Mucosa of descending colon (tissue), 3 donors: ENCODE measurements around the gene STC2. TPM values are rescaled to one million over a fixed set of nuclear protein-coding genes. Genes with fewer than 3 reads are reported as not detected.

Source experiments
- ATAC-seq: fragments of 200-7000 bp; cut with Tn5 transposase; one replicate; pipeline ENCODE4 v1.9.1; 2020; ENCODE audit warnings: mild to moderate bottlenecking, moderate library complexity
- DNase-seq, 3 donors: peaks; one replicate each; pipeline ENCODE4 v3.0.0-alpha.2; 2020
- H3K36me3 ChIP-seq: fragments of 200-600 bp; one replicate; pipeline ENCODE4 v1.8.0; 2021; ENCODE audit warnings: low read depth, mild to moderate bottlenecking
- H3K4me1 ChIP-seq: fragments of 200-600 bp; one replicate; pipeline ENCODE4 v1.8.0; 2021; ENCODE audit warnings: low read depth, mild to moderate bottlenecking
- H3K4me3 ChIP-seq: fragments of 200-600 bp; one replicate; pipeline ENCODE4 v1.8.0; 2021; ENCODE audit warnings: mild to moderate bottlenecking
- H3K9me3 ChIP-seq: fragments of 200-600 bp; one replicate; pipeline ENCODE4 v1.8.0; 2021; ENCODE audit warnings: mild to moderate bottlenecking
- intact Hi-C, 2 donors: fragments of 100-400 bp; cut with DNase I in 1 of 2; cut with micrococcal nuclease in 1 of 2; formaldehyde crosslinking; loops; one replicate each; pipeline versions ENCODE4 v1.11.0 to v1.11.1; 2022; cut with DNase I, micrococcal nuclease
- total RNA-seq, 3 donors: library from RNA; stranded (reverse); fragmentation: NEBNext Ultra II Directional in 2 of 3; extraction: Animal tissue kit (Norgen Biotek cat#: 25700) in 2 of 3; gene quantifications; one replicate each; pipeline versions ENCODE4 v1.2.1 to v1.2.4, GENCODE V29; 2021 to 2023
- TF ChIP-seq, protein P1 (sequence below): fragments of 200-600 bp; IDR thresholded peaks from one replicate; pipeline ENCODE4 v1.8.0; 2022; ENCODE audit warnings: antibody characterized with exemption, mild to moderate bottlenecking
- donor health status: DM: no; HTN: no; CAD: no; lungs with moderate emphysema.
- donor health status: DM: no; HTN: no; CAD: no.
- donor health status: DM: no; HTN: yes; CAD: no.

STC2 gene
- total RNA-seq, 3 donors from 2014 or later = 0.26 to 3.4 (median 1.4) TPM

DNA sequence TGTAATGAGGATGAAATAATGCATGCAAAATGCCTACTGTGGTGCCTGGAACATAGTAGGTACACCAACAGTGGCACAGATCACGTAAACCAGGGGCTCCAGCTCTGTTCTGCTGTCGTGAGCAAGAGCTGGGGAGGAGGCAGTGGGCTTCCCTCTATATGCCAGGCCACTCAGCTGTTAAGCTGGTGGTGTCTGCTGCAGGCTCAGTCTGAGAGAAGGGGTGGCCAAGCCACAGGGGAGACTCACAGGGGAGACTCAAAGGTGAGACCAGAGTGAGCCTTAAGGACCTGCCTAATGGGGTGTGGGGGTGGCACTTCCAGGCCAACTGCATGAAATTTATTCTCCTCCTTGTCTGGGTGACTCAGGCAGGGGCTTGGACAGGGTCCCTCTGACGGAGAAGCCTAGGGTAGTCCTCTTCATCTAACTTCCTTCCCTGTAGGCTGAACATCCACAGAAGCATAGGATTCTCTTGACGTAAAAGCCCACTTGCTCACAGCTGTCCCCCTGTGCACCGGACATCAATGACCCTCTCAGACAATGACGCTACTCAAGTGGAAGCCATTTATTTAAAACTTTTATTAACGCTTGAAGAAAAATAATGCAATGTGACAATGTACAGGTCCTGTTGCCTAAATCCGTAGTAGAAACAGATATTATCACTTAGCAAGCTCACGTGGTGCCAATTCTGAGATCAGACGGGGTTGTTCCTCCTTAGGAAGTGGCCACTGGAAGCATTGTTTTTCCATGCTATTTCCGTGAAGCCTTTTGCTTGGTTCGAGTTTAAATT is 13.9 kb downstream of the STC2 start:
- H3K4me1 ChIP-seq = no peaks in the 10 kb centered on the region
- intact Hi-C loops = no loop called here

DNA sequence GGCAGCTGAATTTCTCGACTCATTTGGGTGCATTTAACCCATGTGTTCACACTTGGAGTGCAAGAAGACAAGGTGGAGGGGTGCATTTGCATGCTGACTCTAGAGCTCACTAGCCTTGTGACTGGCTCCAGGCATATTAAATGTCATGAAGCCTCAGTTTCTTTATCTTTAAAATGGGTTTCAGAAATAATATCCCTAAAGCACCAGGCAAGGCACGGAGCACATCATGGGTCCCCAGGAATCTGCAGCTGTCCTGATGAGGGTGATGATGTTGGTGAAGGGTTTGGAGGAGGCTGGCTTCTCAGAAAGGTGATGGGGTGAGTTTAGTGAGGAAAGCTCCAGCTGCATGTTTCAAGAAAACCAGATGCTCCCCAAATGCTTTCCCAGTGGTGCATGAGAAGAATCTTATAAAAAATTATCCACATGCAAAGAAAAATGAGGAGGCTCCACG is 14.8 kb downstream of the STC2 start:
- Histone ChIP-seq H3K4me3 (no peak overlapping the region), H3K9me3 (no peaks in the 10 kb centered on the region), H3K4me1 (no peaks in the 10 kb centered on the region), H3K36me3 (no peaks in the 10 kb centered on the region)
- TF ChIP-seq, protein P1, sequence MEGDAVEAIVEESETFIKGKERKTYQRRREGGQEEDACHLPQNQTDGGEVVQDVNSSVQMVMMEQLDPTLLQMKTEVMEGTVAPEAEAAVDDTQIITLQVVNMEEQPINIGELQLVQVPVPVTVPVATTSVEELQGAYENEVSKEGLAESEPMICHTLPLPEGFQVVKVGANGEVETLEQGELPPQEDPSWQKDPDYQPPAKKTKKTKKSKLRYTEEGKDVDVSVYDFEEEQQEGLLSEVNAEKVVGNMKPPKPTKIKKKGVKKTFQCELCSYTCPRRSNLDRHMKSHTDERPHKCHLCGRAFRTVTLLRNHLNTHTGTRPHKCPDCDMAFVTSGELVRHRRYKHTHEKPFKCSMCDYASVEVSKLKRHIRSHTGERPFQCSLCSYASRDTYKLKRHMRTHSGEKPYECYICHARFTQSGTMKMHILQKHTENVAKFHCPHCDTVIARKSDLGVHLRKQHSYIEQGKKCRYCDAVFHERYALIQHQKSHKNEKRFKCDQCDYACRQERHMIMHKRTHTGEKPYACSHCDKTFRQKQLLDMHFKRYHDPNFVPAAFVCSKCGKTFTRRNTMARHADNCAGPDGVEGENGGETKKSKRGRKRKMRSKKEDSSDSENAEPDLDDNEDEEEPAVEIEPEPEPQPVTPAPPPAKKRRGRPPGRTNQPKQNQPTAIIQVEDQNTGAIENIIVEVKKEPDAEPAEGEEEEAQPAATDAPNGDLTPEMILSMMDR = no peak
- DNase-seq (no peak), ATAC-seq (no peak)
- intact Hi-C loops = no loop called here

More for the DNA sequence above, 13.9 kb downstream of the STC2 start:
- TF ChIP-seq, protein P1 = no peak
- Histone ChIP-seq H3K36me3 (no peaks in the 10 kb centered on the region), H3K9me3 (no peaks in the 10 kb centered on the region), H3K4me3 (no peak overlapping the region)
- no peak for DNase-seq
- ATAC-seq = no peak

GRCh38 chr5:173312821-173313220 is 15.4 kb downstream of the STC2 start:
- TF ChIP-seq, protein P1 = no peak
- Histone ChIP-seq H3K4me1 (no peaks in the 10 kb centered on the region), H3K4me3 (no peak overlapping the region), H3K9me3 (no peaks in the 10 kb centered on the region), H3K36me3 (no peaks in the 10 kb centered on the region)
- intact Hi-C loops = no loop called here
- DNase-seq (no peak), ATAC-seq (no peak)

DNA sequence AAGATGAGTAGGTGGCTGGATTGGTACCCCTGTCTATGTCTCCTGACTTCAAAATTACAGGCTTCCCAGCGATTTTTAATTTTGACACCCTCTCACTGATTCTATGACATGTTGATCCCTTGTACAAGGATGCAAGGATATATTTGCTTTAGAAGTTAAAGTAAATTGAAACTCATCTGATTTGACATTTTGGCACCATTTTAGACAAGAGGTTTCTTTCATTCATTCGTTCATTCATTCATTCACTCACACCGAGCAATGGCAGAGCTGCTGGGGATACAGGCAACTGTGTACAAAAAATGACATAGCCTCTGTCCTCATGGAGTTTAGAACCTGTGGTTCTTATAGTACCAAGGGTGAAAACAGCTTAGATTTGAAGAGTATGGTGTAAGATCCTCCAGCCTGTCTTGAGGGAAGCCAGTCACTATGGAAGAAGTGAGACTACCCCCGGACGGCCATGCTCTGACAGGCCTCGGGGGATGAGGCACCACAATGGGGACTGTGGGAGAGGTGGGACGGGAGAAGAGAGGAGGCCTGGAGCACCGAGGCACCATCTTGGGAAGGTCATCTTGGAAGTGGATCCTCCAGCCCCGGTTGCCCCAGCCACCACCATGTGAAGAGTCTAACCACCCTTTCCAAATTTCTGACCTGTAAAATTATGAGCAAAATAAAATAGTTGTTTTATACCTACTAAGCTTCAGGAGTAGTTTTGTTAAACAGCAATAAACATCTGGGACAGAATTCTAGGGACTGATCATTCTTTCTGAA is 16.2 kb downstream of the STC2 start:
- no peaks in the 10 kb centered on the region for H3K4me1 ChIP-seq
- TF ChIP-seq, protein P1 = no peak
- no peak overlapping the region for H3K4me3 ChIP-seq
- H3K36me3 ChIP-seq = no peaks in the 10 kb centered on the region
- intact Hi-C loops = no loop called here
- ATAC-seq (no peak), DNase-seq (no peak)
- H3K9me3 ChIP-seq = peaks cover 3% of the 10 kb centered on the region

GRCh38 chr5:173310861-173311785 is 17.1 kb downstream of the STC2 start:
- Histone ChIP-seq H3K4me3 (no peak overlapping the region), H3K9me3 (peaks cover 3% of the 10 kb centered on the region), H3K36me3 (no peaks in the 10 kb centered on the region), H3K4me1 (no peaks in the 10 kb centered on the region)
- TF ChIP-seq, protein P1 = no peak
- no peak for ATAC-seq
- intact Hi-C loops = no loop called here
- no peak for DNase-seq
